H1 (cell line): Measurements from ENCODE around the gene TMEM163.

Source experiments
- ATF2 ChIP-seq: IDR thresholded peaks from 2 replicates; pipeline ENCODE4 v1.6.1; 2012; ENCODE audit warnings: low read length, inconsistent platforms
- ATF3 ChIP-seq: IDR thresholded peaks from 2 replicates; pipeline ENCODE4 v1.6.1; 2011; ENCODE audit warnings: low read depth, mild to moderate bottlenecking, low read length; ENCODE audit not compliant: insufficient read depth
- CBX5 ChIP-seq: fragments of 300-800, 300-1000 bp; sonication (generic); IDR thresholded peaks from 2 replicates; pipeline ENCODE4 v1.7.1; 2016; ENCODE audit warnings: antibody characterized with exemption, low read length, low read depth
- CTCF ChIP-seq, 3 experiments: IDR thresholded peaks; 1 replicate in 2 of 3; 2 replicates in 1 of 3; pipeline versions ENCODE4 v1.5.1 to v1.6.1; 2011; ENCODE audit warnings: low read length in 3 of 3, mild to moderate bottlenecking in 3 of 3, inconsistent platforms in 2 of 3, low read depth in 1 of 3, moderate library complexity in 1 of 3; ENCODE audit not compliant: insufficient read depth in 1 of 3; ENCODE audit errors: control extremely low read depth in 1 of 3
- EP300 ChIP-seq, 2 experiments: IDR thresholded peaks; 1 replicate in 1 of 2; 2 replicates in 1 of 2; pipeline ENCODE4 v1.6.1; 2011 to 2012; ENCODE audit warnings: low read depth in 2 of 2, low read length in 2 of 2, mild to moderate bottlenecking in 2 of 2, borderline replicate concordance in 1 of 2, inconsistent platforms in 1 of 2, moderate library complexity in 1 of 2
- HDAC2 ChIP-seq, 2 experiments: fragments of 300-600 bp in 1 of 2; sonication (generic) in 1 of 2; IDR thresholded peaks; 2 replicates each; pipeline ENCODE4 v1.6.1; 2011 to 2012; ENCODE audit warnings: low read depth in 2 of 2, low read length in 2 of 2, mild to moderate bottlenecking in 2 of 2, moderate library complexity in 2 of 2, borderline replicate concordance in 1 of 2, inconsistent platforms in 1 of 2
- JUN ChIP-seq: IDR thresholded peaks from 2 replicates; pipeline ENCODE4 v1.6.1; 2011; ENCODE audit warnings: low read depth, mild to moderate bottlenecking, improper control_type of control experiment, low read length
- SP1 ChIP-seq: IDR thresholded peaks from 2 replicates; pipeline ENCODE4 v1.6.1; 2011; ENCODE audit warnings: low read depth, low read length
- SRF ChIP-seq: IDR thresholded peaks from 2 replicates; pipeline ENCODE4 v1.6.1; 2011; ENCODE audit warnings: mild to moderate bottlenecking, low read depth, low read length, moderate library complexity
- ZNF274 ChIP-seq: IDR thresholded peaks from 2 replicates; pipeline ENCODE4 v1.7.0; 2012; ENCODE audit warnings: low read length, borderline replicate concordance; ENCODE audit errors: extremely low read depth

- TF ChIP-seq ATF3 (no peak), JUN (no peak), CTCF (IDR thresholded peaks at IDR 0.05; ENCODE audit: control extremely low read depth in 1 of 3, insufficient read depth in 1 of 3, low read depth in 1 of 3, low read length in 3 of 3) (no peak), EP300 (IDR thresholded peaks at IDR 0.05; ENCODE audit: borderline replicate concordance in 1 of 2, low read depth in 2 of 2, low read length in 2 of 2) (no peak), SP1 (no peak), ATF2 (no peak), ZNF274 (no peak), HDAC2 (IDR thresholded peaks at IDR 0.05; ENCODE audit: borderline replicate concordance in 1 of 2, low read depth in 2 of 2, low read length in 2 of 2) (no peak), CBX5 (no peak), SRF (no peak)
Measured at GRCh38 chr2:134727385-134727784, 8.6 kb upstream of the TMEM163 start.
